Activated naive CD4-positive, alpha-beta T cell treated with anti-CD3 and anti-CD28 coated beads, Interleukin-2, amount 10 ng/mL, durations not matched to agents 7 days and 5 days (primary cell): ENCODE results near the gene TMEM106C.

Source experiments
- CTCF ChIA-PET: fragments of 350-600 bp; sonication (Branson Sonifier 250); formaldehyde crosslinking; loops from one replicate; lab custom pipeline; 2021; ENCODE audit warnings: antibody characterized with exemption; lab: Charles Lee
- DNase-seq: peaks from one replicate; pipeline ENCODE4 v3.0.0-alpha.2; 2020
- H3K27ac Mint-ChIP-seq: one replicate; pipeline ENCODE4 v1.8.0; 2021; ENCODE audit warnings: mild to moderate bottlenecking, moderate library complexity, mixed read lengths
- H3K27me3 Mint-ChIP-seq: one replicate; pipeline ENCODE4 v1.8.0; 2021; ENCODE audit warnings: mild to moderate bottlenecking, mixed read lengths
- H3K36me3 Mint-ChIP-seq: one replicate; pipeline ENCODE4 v1.8.0; 2021; ENCODE audit warnings: mixed read lengths
- H3K4me1 Mint-ChIP-seq: one replicate; pipeline ENCODE4 v1.8.0; 2021; ENCODE audit warnings: mixed read lengths
- H3K4me3 Mint-ChIP-seq: one replicate; pipeline ENCODE4 v1.8.0; 2021; ENCODE audit warnings: mild to moderate bottlenecking, moderate library complexity, mixed read lengths
- H3K9me3 Mint-ChIP-seq: one replicate; pipeline ENCODE4 v1.8.0; 2021; ENCODE audit warnings: mixed read lengths

TMEM106C gene

GRCh38 chr12:47988073-47989022 lies 25.0 kb downstream of the TMEM106C start:
- H3K27ac Mint-ChIP-seq = no peak overlapping the region
- H3K4me1 Mint-ChIP-seq = peaks cover 29% of the 10 kb centered on the region
- H3K36me3 Mint-ChIP-seq = no peaks in the 10 kb centered on the region
- H3K9me3 Mint-ChIP-seq = no peaks in the 10 kb centered on the region
- CTCF ChIA-PET = interaction anchor here (1.7 kb wide), 1 partner anchor 178 kb away, joined by 4 read pairs; no protein-coding TSS in a partner anchor
- H3K4me3 Mint-ChIP-seq = no peak overlapping the region
- no peak for DNase-seq
- H3K27me3 Mint-ChIP-seq = peaks cover 100% of the 10 kb centered on the region

- CTCF ChIA-PET = no interaction called here
- no peak for DNase-seq
- Mint-ChIP-seq H3K27ac (no peak overlapping the region), H3K36me3 (no peaks in the 10 kb centered on the region), H3K4me1 (peaks cover 29% of the 10 kb centered on the region), H3K4me3 (no peak overlapping the region), H3K9me3 (no peaks in the 10 kb centered on the region), H3K27me3 (peaks cover 100% of the 10 kb centered on the region)
Observed at GRCh38 chr12:47989023-47989417, 25.6 kb downstream of the TMEM106C start.

GRCh38 chr12:47989666-47990065 lies 26.3 kb downstream of the TMEM106C start:
- no peaks in the 10 kb centered on the region for H3K36me3 Mint-ChIP-seq
- peaks cover 29% of the 10 kb centered on the region for H3K4me1 Mint-ChIP-seq
- H3K9me3 Mint-ChIP-seq = no peaks in the 10 kb centered on the region
- CTCF ChIA-PET = no interaction called here
- no peak for DNase-seq
- H3K27ac Mint-ChIP-seq = no peak overlapping the region
- no peak overlapping the region for H3K4me3 Mint-ChIP-seq
- H3K27me3 Mint-ChIP-seq = peaks cover 100% of the 10 kb centered on the region

- Mint-ChIP-seq H3K36me3 (no peaks in the 10 kb centered on the region), H3K27ac (peak overlapping the region; percentile 63), H3K9me3 (no peaks in the 10 kb centered on the region), H3K27me3 (peaks cover 100% of the 10 kb centered on the region), H3K4me1 (peaks cover 29% of the 10 kb centered on the region), H3K4me3 (no peak overlapping the region)
- CTCF ChIA-PET = interaction anchor here (2.2 kb wide), 1 partner anchor 28 kb away, joined by 15 read pairs; the partner anchor contains the start of gene TMEM106C
- peak; percentile 83 for DNase-seq
Observed at GRCh38 chr12:47990351-47991105, 27.1 kb downstream of the TMEM106C start.

GRCh38 chr12:47991106-47992061 lies 28.0 kb downstream of the TMEM106C start:
- Mint-ChIP-seq H3K4me1 (peaks cover 29% of the 10 kb centered on the region), H3K9me3 (no peaks in the 10 kb centered on the region), H3K36me3 (no peaks in the 10 kb centered on the region), H3K27me3 (peaks cover 100% of the 10 kb centered on the region), H3K4me3 (no peak overlapping the region), H3K27ac (no peak overlapping the region)
- CTCF ChIA-PET = interaction anchor here (1.1 to 2.2 kb wide), 2 partner anchors 16 to 29 kb away, joined by 3 to 15 read pairs; partner anchors contain the start of gene TMEM106C
- DNase-seq = no peak

GRCh38 chr12:47992776-47993175 lies 29.4 kb downstream of the TMEM106C start:
- H3K4me3 Mint-ChIP-seq = no peak overlapping the region
- no peaks in the 10 kb centered on the region for H3K9me3 Mint-ChIP-seq
- H3K36me3 Mint-ChIP-seq = no peaks in the 10 kb centered on the region
- no peak for DNase-seq
- CTCF ChIA-PET = no interaction called here
- H3K27ac Mint-ChIP-seq = no peak overlapping the region
- H3K27me3 Mint-ChIP-seq = peaks cover 98% of the 10 kb centered on the region
- H3K4me1 Mint-ChIP-seq = peaks cover 29% of the 10 kb centered on the region

- Mint-ChIP-seq H3K36me3 (no peaks in the 10 kb centered on the region), H3K27ac (no peak overlapping the region), H3K4me1 (peaks cover 29% of the 10 kb centered on the region), H3K27me3 (peaks cover 98% of the 10 kb centered on the region), H3K9me3 (no peaks in the 10 kb centered on the region), H3K4me3 (no peak overlapping the region)
- DNase-seq = no peak
- CTCF ChIA-PET = no interaction called here
Observed at GRCh38 chr12:47993491-47993890, 30.1 kb downstream of the TMEM106C start.

- Mint-ChIP-seq H3K27ac (no peak overlapping the region), H3K36me3 (no peaks in the 10 kb centered on the region), H3K27me3 (peaks cover 98% of the 10 kb centered on the region), H3K4me1 (peaks cover 9% of the 10 kb centered on the region), H3K9me3 (no peaks in the 10 kb centered on the region), H3K4me3 (no peak overlapping the region)
- DNase-seq = no peak
- CTCF ChIA-PET = no interaction called here
Observed at GRCh38 chr12:47995981-47996401, 32.6 kb downstream of the TMEM106C start.

- CTCF ChIA-PET = no interaction called here
- no peak overlapping the region for H3K4me3 Mint-ChIP-seq
Observed at GRCh38 chr12:47997321-47997720, 33.9 kb downstream of the TMEM106C start.

GRCh38 chr12:47999816-48000215 lies 36.4 kb downstream of the TMEM106C start:
- CTCF ChIA-PET = interaction anchor here (0.7 kb wide), 1 partner anchor 11 kb away, joined by 3 read pairs; no protein-coding TSS in a partner anchor
- Mint-ChIP-seq H3K9me3 (no peaks in the 10 kb centered on the region), H3K4me1 (peaks cover 31% of the 10 kb centered on the region), H3K4me3 (no peak overlapping the region), H3K27me3 (peaks cover 98% of the 10 kb centered on the region), H3K27ac (no peak overlapping the region), H3K36me3 (no peaks in the 10 kb centered on the region)
- no peak for DNase-seq

More at GRCh38 chr12:47997321-47997720, 33.9 kb downstream of the TMEM106C start:
- H3K9me3 Mint-ChIP-seq = no peaks in the 10 kb centered on the region
- no peaks in the 10 kb centered on the region for H3K36me3 Mint-ChIP-seq
- H3K27ac Mint-ChIP-seq = no peak overlapping the region
- no peak for DNase-seq
- peaks cover 98% of the 10 kb centered on the region for H3K27me3 Mint-ChIP-seq
- peaks cover 15% of the 10 kb centered on the region for H3K4me1 Mint-ChIP-seq

GRCh38 chr12:48000878-48001504 lies 37.6 kb downstream of the TMEM106C start:
- no peak for DNase-seq
- Mint-ChIP-seq H3K27ac (peak overlapping the region; percentile 35), H3K36me3 (no peaks in the 10 kb centered on the region)

GRCh38 chr12:48001505-48002413 lies 38.4 kb downstream of the TMEM106C start:
- H3K36me3 Mint-ChIP-seq = no peaks in the 10 kb centered on the region
- DNase-seq = no peak
- H3K27me3 Mint-ChIP-seq = peaks cover 99% of the 10 kb centered on the region
- H3K27ac Mint-ChIP-seq = peak overlapping the region; percentile 35
- peak overlapping the region; percentile 19 for H3K4me3 Mint-ChIP-seq
- peaks cover 31% of the 10 kb centered on the region for H3K4me1 Mint-ChIP-seq
- H3K9me3 Mint-ChIP-seq = no peaks in the 10 kb centered on the region
- CTCF ChIA-PET = interaction anchor here (0.9 kb wide), 1 partner anchor 162 kb away, joined by 3 read pairs; no protein-coding TSS in a partner anchor

More at GRCh38 chr12:48000878-48001504, 37.6 kb downstream of the TMEM106C start:
- Mint-ChIP-seq H3K9me3 (no peaks in the 10 kb centered on the region), H3K4me3 (peak overlapping the region; percentile 19), H3K4me1 (peaks cover 31% of the 10 kb centered on the region), H3K27me3 (peaks cover 98% of the 10 kb centered on the region)
- CTCF ChIA-PET = no interaction called here
